ENCODE data around the gene ADAM19. TPM values are rescaled to one million over a fixed set of nuclear protein-coding genes. Genes with fewer than 3 reads are reported as not detected.

The ADAM19 gene
- total and polyA plus RNA-seq, 2 experiments from 2014 or later = 9.1 to 13.2 TPM

DNA sequence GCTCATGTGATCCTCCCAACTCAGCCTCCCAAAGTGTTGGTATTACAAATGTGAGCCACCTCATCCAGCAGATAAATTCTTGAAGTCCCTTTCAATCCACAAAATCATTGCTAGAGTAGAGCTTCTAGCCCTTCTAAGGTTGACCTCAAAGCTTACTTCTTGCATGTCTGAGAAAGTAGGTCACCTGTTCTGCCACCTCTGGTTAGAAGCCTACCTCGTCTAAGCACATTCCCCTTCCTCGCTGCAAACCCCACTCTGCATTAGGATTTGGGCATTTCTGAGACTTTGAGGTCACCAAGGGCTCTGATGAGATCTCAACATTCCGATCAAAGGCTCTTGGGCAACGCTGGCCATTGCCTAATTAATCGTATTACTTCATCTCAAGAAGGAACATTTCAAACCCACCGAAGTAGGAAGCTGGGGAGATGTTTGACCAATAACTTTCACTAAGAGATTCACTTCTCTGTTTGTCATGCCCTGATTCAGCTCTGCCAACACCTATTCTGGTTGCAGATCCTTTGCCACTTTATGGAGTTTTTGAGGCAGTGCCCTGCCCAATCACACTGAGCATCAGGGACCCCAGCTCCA, 8.6 kb downstream of the ADAM19 start:
- H4K20me1 ChIP-seq (replicated peaks; ENCODE audit: insufficient read depth) = 0 out of 2 replicates have a peak, but pooled peaks cover 3% of the 10 kb centered on the region
- no peak overlapping the region for H3K4me3 ChIP-seq
- Mint-ChIP-seq H3K36me3 (ENCODE audit: low read depth) (peaks cover 14% of the 10 kb centered on the region), H3K27me3 (ENCODE audit: insufficient read depth, low read depth, poor library complexity) (peaks cover 9% of the 10 kb centered on the region), H3K4me3 (no peak overlapping the region), H3K4me1 (peaks cover 26% of the 10 kb centered on the region), H3K9me3 (no peaks in the 10 kb centered on the region; the same call in 2 of the 3 replicates), H3K27ac (no peak overlapping the region; the same call in 1 of the 2 replicates)
- no peak for TF ChIP-seq CREB1 (CRISPR knock-in tag; IDR thresholded peaks at IDR 0.05; ENCODE audit: low read depth)
- TF ChIP-seq POLR2AphosphoS5 (IDR thresholded peaks at IDR 0.05; ENCODE audit: low read depth) = no peak
- TF ChIP-seq, protein P1, sequence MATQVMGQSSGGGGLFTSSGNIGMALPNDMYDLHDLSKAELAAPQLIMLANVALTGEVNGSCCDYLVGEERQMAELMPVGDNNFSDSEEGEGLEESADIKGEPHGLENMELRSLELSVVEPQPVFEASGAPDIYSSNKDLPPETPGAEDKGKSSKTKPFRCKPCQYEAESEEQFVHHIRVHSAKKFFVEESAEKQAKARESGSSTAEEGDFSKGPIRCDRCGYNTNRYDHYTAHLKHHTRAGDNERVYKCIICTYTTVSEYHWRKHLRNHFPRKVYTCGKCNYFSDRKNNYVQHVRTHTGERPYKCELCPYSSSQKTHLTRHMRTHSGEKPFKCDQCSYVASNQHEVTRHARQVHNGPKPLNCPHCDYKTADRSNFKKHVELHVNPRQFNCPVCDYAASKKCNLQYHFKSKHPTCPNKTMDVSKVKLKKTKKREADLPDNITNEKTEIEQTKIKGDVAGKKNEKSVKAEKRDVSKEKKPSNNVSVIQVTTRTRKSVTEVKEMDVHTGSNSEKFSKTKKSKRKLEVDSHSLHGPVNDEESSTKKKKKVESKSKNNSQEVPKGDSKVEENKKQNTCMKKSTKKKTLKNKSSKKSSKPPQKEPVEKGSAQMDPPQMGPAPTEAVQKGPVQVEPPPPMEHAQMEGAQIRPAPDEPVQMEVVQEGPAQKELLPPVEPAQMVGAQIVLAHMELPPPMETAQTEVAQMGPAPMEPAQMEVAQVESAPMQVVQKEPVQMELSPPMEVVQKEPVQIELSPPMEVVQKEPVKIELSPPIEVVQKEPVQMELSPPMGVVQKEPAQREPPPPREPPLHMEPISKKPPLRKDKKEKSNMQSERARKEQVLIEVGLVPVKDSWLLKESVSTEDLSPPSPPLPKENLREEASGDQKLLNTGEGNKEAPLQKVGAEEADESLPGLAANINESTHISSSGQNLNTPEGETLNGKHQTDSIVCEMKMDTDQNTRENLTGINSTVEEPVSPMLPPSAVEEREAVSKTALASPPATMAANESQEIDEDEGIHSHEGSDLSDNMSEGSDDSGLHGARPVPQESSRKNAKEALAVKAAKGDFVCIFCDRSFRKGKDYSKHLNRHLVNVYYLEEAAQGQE (IDR thresholded peaks at IDR 0.05; ENCODE audit: unreplicated experiment) = no peak
- TF ChIP-seq ZNF331 (CRISPR knock-in tag; IDR thresholded peaks at IDR 0.05; ENCODE audit: low read depth) = no peak
- TF ChIP-seq STAT1 (IDR thresholded peaks at IDR 0.05; ENCODE audit: unreplicated experiment) = no peak
- TF ChIP-seq, protein P2, sequence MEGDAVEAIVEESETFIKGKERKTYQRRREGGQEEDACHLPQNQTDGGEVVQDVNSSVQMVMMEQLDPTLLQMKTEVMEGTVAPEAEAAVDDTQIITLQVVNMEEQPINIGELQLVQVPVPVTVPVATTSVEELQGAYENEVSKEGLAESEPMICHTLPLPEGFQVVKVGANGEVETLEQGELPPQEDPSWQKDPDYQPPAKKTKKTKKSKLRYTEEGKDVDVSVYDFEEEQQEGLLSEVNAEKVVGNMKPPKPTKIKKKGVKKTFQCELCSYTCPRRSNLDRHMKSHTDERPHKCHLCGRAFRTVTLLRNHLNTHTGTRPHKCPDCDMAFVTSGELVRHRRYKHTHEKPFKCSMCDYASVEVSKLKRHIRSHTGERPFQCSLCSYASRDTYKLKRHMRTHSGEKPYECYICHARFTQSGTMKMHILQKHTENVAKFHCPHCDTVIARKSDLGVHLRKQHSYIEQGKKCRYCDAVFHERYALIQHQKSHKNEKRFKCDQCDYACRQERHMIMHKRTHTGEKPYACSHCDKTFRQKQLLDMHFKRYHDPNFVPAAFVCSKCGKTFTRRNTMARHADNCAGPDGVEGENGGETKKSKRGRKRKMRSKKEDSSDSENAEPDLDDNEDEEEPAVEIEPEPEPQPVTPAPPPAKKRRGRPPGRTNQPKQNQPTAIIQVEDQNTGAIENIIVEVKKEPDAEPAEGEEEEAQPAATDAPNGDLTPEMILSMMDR (conservative IDR thresholded peaks at IDR 0.05; ENCODE audit: low read depth in 2 of 2) = no peak
- TF ChIP-seq NANOG (IDR thresholded peaks at IDR 0.05; ENCODE audit: borderline replicate concordance) = no peak
- TF ChIP-seq ZNF114 (CRISPR knock-in tag; IDR thresholded peaks at IDR 0.05) = no peak
- TF ChIP-seq JUNB (IDR thresholded peaks at IDR 0.05; ENCODE audit: unreplicated experiment) = no peak
- TF ChIP-seq, protein P3, sequence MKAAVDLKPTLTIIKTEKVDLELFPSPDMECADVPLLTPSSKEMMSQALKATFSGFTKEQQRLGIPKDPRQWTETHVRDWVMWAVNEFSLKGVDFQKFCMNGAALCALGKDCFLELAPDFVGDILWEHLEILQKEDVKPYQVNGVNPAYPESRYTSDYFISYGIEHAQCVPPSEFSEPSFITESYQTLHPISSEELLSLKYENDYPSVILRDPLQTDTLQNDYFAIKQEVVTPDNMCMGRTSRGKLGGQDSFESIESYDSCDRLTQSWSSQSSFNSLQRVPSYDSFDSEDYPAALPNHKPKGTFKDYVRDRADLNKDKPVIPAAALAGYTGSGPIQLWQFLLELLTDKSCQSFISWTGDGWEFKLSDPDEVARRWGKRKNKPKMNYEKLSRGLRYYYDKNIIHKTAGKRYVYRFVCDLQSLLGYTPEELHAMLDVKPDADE (IDR thresholded peaks at IDR 0.05) = no peak
- no peak for TF ChIP-seq EZH2phosphoT487 (IDR thresholded peaks at IDR 0.05; ENCODE audit: unreplicated experiment)
- peaks cover 2% of the 10 kb centered on the region for H3K4me1 ChIP-seq (ENCODE audit: insufficient read depth)
- no peaks in the 10 kb centered on the region for H3K36me3 ChIP-seq (ENCODE audit: insufficient read depth)
- DNase-seq (ENCODE audit: low spot score) (no peak), ATAC-seq (no peak)
- no peaks in the 10 kb centered on the region for H3K27me3 ChIP-seq (ENCODE audit: insufficient read depth)
- H2AFZ ChIP-seq = no peak overlapping the region
- H3K9me2 ChIP-seq (ENCODE audit: insufficient read depth) = no peaks in the 10 kb centered on the region
- no peaks in the 10 kb centered on the region for H3K79me2 ChIP-seq (replicated peaks; ENCODE audit: insufficient read depth)
- H3F3A ChIP-seq (replicated peaks; ENCODE audit: low read depth) = no peaks in the 10 kb centered on the region
- no peak overlapping the region for H3K4me2 ChIP-seq
- no peak overlapping the region for H3K27ac ChIP-seq (ENCODE audit: low read depth)

Data from GM23338 (cell line).